H1 (cell line): Measurements from ENCODE around the gene SPATA21. TPM values are rescaled to one million over a fixed set of nuclear protein-coding genes. Genes with fewer than 3 reads are reported as not detected.

Source experiments
- CTCF ChIA-PET: fragments of 300-600 bp; sonication (Branson Sonifier 250); formaldehyde crosslinking; loops from one replicate; lab custom pipeline; 2021; ENCODE audit not compliant: partially characterized antibody; lab: Charles Lee
- POLR2A ChIA-PET: fragments of 300-600 bp; sonication (Branson Sonifier 250); formaldehyde crosslinking; loops from one replicate; lab custom pipeline; 2021; ENCODE audit warnings: inconsistent platforms; ENCODE audit not compliant: partially characterized antibody; lab: Charles Lee
- DNase-seq, 2 experiments: peaks; one replicate each; pipeline versions ENCODE4 v3.0.0 to v3.0.0-alpha.2; 2010 to 2022; ENCODE audit warnings: low spot score in 2 of 2, low read depth in 1 of 2, mixed read lengths in 1 of 2
- FAIRE-seq: peaks from 2 replicates; lab custom pipeline; 2011; peaks lifted over from hg19 to GRCh38; lab: Jason Lieb, UNC
- H2AFZ ChIP-seq: 2 replicates; pipeline ENCODE4 v1.8.1; 2012; ENCODE audit warnings: low read length, inconsistent platforms
- H2AK5ac ChIP-seq: 2 replicates; pipeline ENCODE4 v1.6.1; 2013; ENCODE audit warnings: low read depth, low read length
- H2BK120ac ChIP-seq: replicated peaks from 2 replicates; pipeline ENCODE3; 2013; ENCODE audit warnings: low read depth, low read length, inconsistent platforms
- H2BK12ac ChIP-seq: 2 replicates; pipeline ENCODE4 v1.6.1; 2013; ENCODE audit warnings: low read depth, low read length
- H2BK15ac ChIP-seq: 2 replicates; pipeline ENCODE4 v1.6.1; 2013; ENCODE audit warnings: low read length
- H2BK20ac ChIP-seq: 2 replicates; pipeline ENCODE4 v1.6.1; 2013; ENCODE audit warnings: low read length
- H2BK5ac ChIP-seq: 2 replicates; pipeline ENCODE4 v1.6.1; 2013; ENCODE audit warnings: low read depth, low read length
- H3K14ac ChIP-seq: 2 replicates; pipeline ENCODE4 v1.6.1; 2013; ENCODE audit warnings: inconsistent platforms; ENCODE audit not compliant: insufficient read length
- H3K18ac ChIP-seq: 2 replicates; pipeline ENCODE4 v1.6.1; 2013; ENCODE audit warnings: low read length; ENCODE audit errors: extremely low read depth
- H3K23ac ChIP-seq: 2 replicates; pipeline ENCODE4 v1.6.1; 2013; ENCODE audit warnings: inconsistent platforms; ENCODE audit not compliant: insufficient read length
- H3K23me2 ChIP-seq: 2 replicates; pipeline ENCODE4 v1.6.1; 2013; ENCODE audit warnings: low read depth, low read length
- H3K27ac ChIP-seq: 2 replicates; pipeline ENCODE4 v1.6.1; 2011; ENCODE audit warnings: low read depth, low read length, inconsistent platforms
- H3K27me3 ChIP-seq, 4 experiments: replicated peaks in 1 of 4; 1 replicate in 1 of 4; 2 replicates in 3 of 4; pipeline versions ENCODE4 v1.6.1 to v1.8.1; 2011 to 2013; ENCODE audit warnings: low read length in 3 of 4, mild to moderate bottlenecking in 3 of 4, inconsistent platforms in 2 of 4, mixed read lengths in 2 of 4, moderate library complexity in 1 of 4; ENCODE audit not compliant: control insufficient read depth in 3 of 4, insufficient read depth in 3 of 4; ENCODE audit errors: extremely low read depth in 1 of 4
- H3K36me3 ChIP-seq, 4 experiments: 2 replicates each; pipeline versions ENCODE4 v1.6.1 to v1.8.1; 2011 to 2013; ENCODE audit warnings: mild to moderate bottlenecking in 4 of 4, low read length in 3 of 4, moderate library complexity in 2 of 4, control low read depth in 1 of 4, inconsistent platforms in 1 of 4; ENCODE audit not compliant: insufficient read depth in 4 of 4, control insufficient read depth in 2 of 4
- H3K4ac ChIP-seq: replicated peaks from 2 replicates; pipeline ENCODE3; 2013; ENCODE audit warnings: low read length, low read depth, mixed read lengths, inconsistent platforms; ENCODE audit not compliant: insufficient read length
- H3K4me1 ChIP-seq, 4 experiments: replicated peaks in 1 of 4; 1 replicate in 1 of 4; 2 replicates in 3 of 4; pipeline versions ENCODE4 v1.6.1 to v1.8.1; 2011 to 2013; ENCODE audit warnings: low read length in 3 of 4, inconsistent platforms in 2 of 4, mixed read lengths in 1 of 4; ENCODE audit not compliant: insufficient read depth in 4 of 4, control insufficient read depth in 3 of 4
- H3K4me2 ChIP-seq, 2 experiments: 2 replicates each; pipeline versions ENCODE4 v1.6.1 to v1.8.1; 2011 to 2013; ENCODE audit warnings: low read depth in 2 of 2, low read length in 2 of 2, control low read depth in 1 of 2, inconsistent platforms in 1 of 2, mild to moderate bottlenecking in 1 of 2; ENCODE audit not compliant: insufficient read depth in 1 of 2
- H3K4me3 ChIP-seq, 4 experiments: fragments of 200-600, 300-600 bp in 1 of 4; sonication (generic), shearing (Covaris generic), sonication (Bioruptor Twin) in 1 of 4; 2 replicates each; pipeline versions ENCODE4 v1.5.1 to v1.8.1; 2011 to 2016; ENCODE audit warnings: low read length in 4 of 4, low read depth in 3 of 4, control low read depth in 2 of 4, inconsistent platforms in 2 of 4, mild to moderate bottlenecking in 2 of 4, mixed read lengths in 1 of 4, moderate library complexity in 1 of 4; ENCODE audit not compliant: insufficient read depth in 2 of 4; ENCODE audit errors: extremely low read depth in 1 of 4
- H3K56ac ChIP-seq: replicated peaks from 2 replicates; pipeline ENCODE3; 2013; ENCODE audit warnings: low read depth, mild to moderate bottlenecking, mixed read lengths, low read length, inconsistent platforms; ENCODE audit not compliant: insufficient read length
- H3K79me1 ChIP-seq: 2 replicates; pipeline ENCODE4 v1.6.1; 2013; ENCODE audit warnings: low read depth, low read length, control low read depth
- H3K79me2 ChIP-seq, 2 experiments: 2 replicates each; pipeline versions ENCODE4 v1.6.1 to v1.8.1; 2012 to 2013; ENCODE audit warnings: low read length in 2 of 2, mild to moderate bottlenecking in 2 of 2, inconsistent platforms in 1 of 2; ENCODE audit not compliant: insufficient read depth in 2 of 2, control insufficient read depth in 1 of 2
- H3K9ac ChIP-seq, 4 experiments: replicated peaks in 1 of 4; 1 replicate in 1 of 4; 2 replicates in 3 of 4; pipeline versions ENCODE4 v1.6.1 to v1.8.1; 2011 to 2013; ENCODE audit warnings: low read depth in 3 of 4, low read length in 3 of 4, control low read depth in 2 of 4, mild to moderate bottlenecking in 2 of 4, moderate library complexity in 2 of 4, inconsistent platforms in 1 of 4; ENCODE audit errors: extremely low read depth in 1 of 4
- H3K9me3 ChIP-seq, 2 experiments: 2 replicates each; pipeline versions ENCODE4 v1.6.1 to v1.8.1; 2012 to 2013; ENCODE audit warnings: mild to moderate bottlenecking in 2 of 2, moderate library complexity in 2 of 2, control low read depth in 1 of 2, inconsistent platforms in 1 of 2, low read depth in 1 of 2, low read length in 1 of 2, mixed read lengths in 1 of 2; ENCODE audit not compliant: insufficient read depth in 2 of 2
- H4K20me1 ChIP-seq, 2 experiments: replicated peaks in 1 of 2; 2 replicates each; pipeline versions ENCODE3 to v1.8.1; 2011 to 2013; ENCODE audit warnings: inconsistent platforms in 2 of 2, low read length in 2 of 2, mild to moderate bottlenecking in 1 of 2; ENCODE audit not compliant: insufficient read depth in 2 of 2, control insufficient read depth in 1 of 2
- H4K5ac ChIP-seq: 2 replicates; pipeline ENCODE4 v1.6.1; 2013; ENCODE audit warnings: low read length, low read depth, mixed read lengths, inconsistent platforms; ENCODE audit not compliant: insufficient read length
- H4K8ac ChIP-seq: 2 replicates; pipeline ENCODE4 v1.8.0; 2013; ENCODE audit warnings: mild to moderate bottlenecking, moderate library complexity, low read length, inconsistent platforms; ENCODE audit not compliant: insufficient read depth; ENCODE audit errors: extremely low read depth
- H4K91ac ChIP-seq: replicated peaks from 2 replicates; pipeline ENCODE3; 2013; ENCODE audit warnings: low read length, mixed read lengths, inconsistent platforms; ENCODE audit not compliant: insufficient read length
- BACH1 ChIP-seq: IDR thresholded peaks from 2 replicates; pipeline ENCODE4 v1.6.1; 2012; ENCODE audit warnings: low read length, improper control_type of control experiment
- BRCA1 ChIP-seq: IDR thresholded peaks from 2 replicates; pipeline ENCODE4 v1.6.1; 2012; ENCODE audit warnings: low read depth, low read length, improper control_type of control experiment
- CEBPB ChIP-seq: IDR thresholded peaks from 2 replicates; pipeline ENCODE4 v1.6.1; 2012; ENCODE audit warnings: low read depth, low read length
- CHD1 ChIP-seq: IDR thresholded peaks from 2 replicates; pipeline ENCODE4 v1.6.1; 2012; ENCODE audit warnings: low read depth, low read length, improper control_type of control experiment
- CTBP2 ChIP-seq: IDR thresholded peaks from 2 replicates; pipeline ENCODE4 v1.7.0; 2011; ENCODE audit warnings: borderline replicate concordance, mild to moderate bottlenecking, moderate library complexity, mixed read lengths, low read length; ENCODE audit not compliant: insufficient read depth, insufficient read length
- GABPA ChIP-seq: IDR thresholded peaks from 2 replicates; pipeline ENCODE4 v1.6.1; 2011; ENCODE audit warnings: mild to moderate bottlenecking, low read length, moderate library complexity, borderline replicate concordance; ENCODE audit not compliant: insufficient read depth
- NRF1 ChIP-seq: IDR thresholded peaks from 2 replicates; pipeline ENCODE4 v1.6.1; 2011; ENCODE audit warnings: mild to moderate bottlenecking, low read depth, low read length, improper control_type of control experiment
- RFX5 ChIP-seq: IDR thresholded peaks from 2 replicates; pipeline ENCODE4 v1.6.1; 2011; ENCODE audit warnings: low read depth, low read length, improper control_type of control experiment, borderline replicate concordance
- SP4 ChIP-seq: IDR thresholded peaks from 2 replicates; pipeline ENCODE4 v1.6.1; 2012; ENCODE audit warnings: low read length, inconsistent platforms
- TAF1 ChIP-seq: IDR thresholded peaks from 2 replicates; pipeline ENCODE4 v1.6.1; 2011; ENCODE audit warnings: mild to moderate bottlenecking, low read depth, low read length
- TAF7 ChIP-seq: optimal IDR thresholded peaks from 2 replicates; pipeline ENCODE3; 2011; ENCODE audit warnings: low read depth, mild to moderate bottlenecking, inconsistent platforms, low read length, moderate library complexity, borderline replicate concordance
- TCF12 ChIP-seq: IDR thresholded peaks from 2 replicates; pipeline ENCODE4 v1.6.1; 2011; ENCODE audit warnings: low read depth, mild to moderate bottlenecking, low read length
- TEAD4 ChIP-seq: IDR thresholded peaks from 2 replicates; pipeline ENCODE4 v1.6.1; 2012; ENCODE audit warnings: low read depth, low read length, inconsistent platforms, mixed read lengths
- WGBS, 2 experiments: shearing (Covaris generic) in 1 of 2; methylation state at CpG; one replicate each; pipeline versions ENCODE4 v1.1.6 to v1.1.7; 2013 to 2015; ENCODE audit warnings: low lambda C conversion rate in 2 of 2, mixed read lengths in 2 of 2, inconsistent platforms in 1 of 2, low coverage in 1 of 2, missing lambda C conversion rate in 1 of 2; ENCODE audit not compliant: insufficient replicate concordance in 2 of 2, insufficient coverage in 1 of 2, insufficient read length in 1 of 2; ENCODE audit errors: extremely low coverage in 1 of 2, missing lambda C conversion rate in 1 of 2; 5-methylcytosine and 5-hydroxymethylcytosine counted together
- polyA plus RNA-seq, 7 experiments: library from polyadenylated mRNA; depleted of rRNA in 3 of 7; stranded (reverse) in 5 of 7; unstranded in 2 of 7; fragments of >200 nt in 5 of 7; fragments of 200-250 nt in 2 of 7; gene quantifications; 1 replicate in 5 of 7; 2 replicates in 1 of 7; 4 replicates in 1 of 7; pipeline versions ENCODE4 v1.2.1 to v1.2.3, GENCODE V29; 2011 to 2013; ENCODE audit warnings: missing spikeins in 2 of 7, mixed read lengths in 2 of 7
- total RNA-seq: library from RNA; stranded (reverse); fragmentation: NEBNext Ultra II Directional; extraction: Animal tissue kit (Norgen Biotek cat#: 25700); gene quantifications from 2 replicates; pipeline ENCODE4 v1.2.1, GENCODE V29; 2021

SPATA21 gene
- total and polyA plus RNA-seq, 2 of the 8 experiments (the other 6 are each of a cell fraction or from before 2014, with no cell fraction given): not detected

- H3K4me1 ChIP-seq: no peaks in the 10 kb centered on the region
- no peak overlapping the region; the same call in 1 of the 2 replicates for H2AFZ ChIP-seq
- no peak overlapping the region for H3K4me3 ChIP-seq
- H3K18ac ChIP-seq: no peak overlapping the region
- no peak for FAIRE-seq
- H2BK12ac ChIP-seq: no peak overlapping the region
- ChIA-PET POLR2A (interaction anchor here (0.5 kb wide), 1 partner anchor 73 kb away, joined by 3 read pairs; the partner anchor contains the start of gene FBXO42), CTCF (interaction anchor here (0.6 to 2.4 kb wide), 4 partner anchors 15 to 755 kb away, joined by 3 to 11 read pairs (median 4); partner anchors contain the start of gene NECAP2)
- no peak overlapping the region for H2BK20ac ChIP-seq
- H2BK15ac ChIP-seq: no peak overlapping the region
- H3K36me3 ChIP-seq: no peaks in the 10 kb centered on the region
- H3K79me2 ChIP-seq: no peaks in the 10 kb centered on the region
- H3K9ac ChIP-seq: no peak overlapping the region
- H2BK5ac ChIP-seq: no peak overlapping the region
- H4K5ac ChIP-seq: no peak overlapping the region
- H4K91ac ChIP-seq: no peak overlapping the region
- H3K56ac ChIP-seq: no peak overlapping the region
- 89% methylated on average over 10 of the region's 10 CpGs; no CpG with 5 or more reads in 1 of the 2 experiments for WGBS, 2 experiments
- DNase-seq: no peak
- no peak overlapping the region for H3K14ac ChIP-seq
- H3K23me2 ChIP-seq: no peaks in the 10 kb centered on the region
- no peak overlapping the region for H3K4ac ChIP-seq
- no peak overlapping the region for H2BK120ac ChIP-seq
- H3K9me3 ChIP-seq: no peaks in the 10 kb centered on the region
- no peak overlapping the region for H2AK5ac ChIP-seq
- no peak overlapping the region for H3K27ac ChIP-seq
- H3K27me3 ChIP-seq: 0 out of 7 replicates have a peak, but pooled peaks cover 0 to 2% (median 0%) of the 10 kb centered on the region in 4 experiments
- no peak overlapping the region for H3K23ac ChIP-seq
- H3K4me2 ChIP-seq: no peak overlapping the region
- no peaks in the 10 kb centered on the region for H3K79me1 ChIP-seq
- no peaks in the 10 kb centered on the region for H4K20me1 ChIP-seq
- H4K8ac ChIP-seq: 0 out of 2 replicates have a peak overlapping the region, but pooled peaks have one; percentile 14
- no peak for TF ChIP-seq NRF1
- no peak for TF ChIP-seq BACH1
- TF ChIP-seq TAF1: no peak
- no peak for TF ChIP-seq TAF7
- no peak for TF ChIP-seq RFX5
- no peak for TF ChIP-seq TCF12
- no peak for TF ChIP-seq CTBP2
- TF ChIP-seq GABPA: no peak
- TF ChIP-seq CHD1: no peak
- no peak for TF ChIP-seq BRCA1
- TF ChIP-seq TEAD4: no peak
- no peak for TF ChIP-seq SP4
- TF ChIP-seq CEBPB: no peak
These were observed 11.8 kb downstream of the SPATA21 start for GRCh38 chr1:16425125-16426025.
